Effector memory CD8-positive, alpha-beta T cell (primary cell): ENCODE data around the gene IGFBPL1.

ENCODE experiments used
- ATAC-seq: fragments of 150-1000 bp; cut with Tn5 transposase; replicated peaks from 2 replicates; pipeline ENCODE4 v1.10.0; 2021; ENCODE audit warnings: mild to moderate bottlenecking, moderate library complexity
- DNase-seq, 3 experiments: peaks; one replicate each; pipeline ENCODE4 v3.0.0; 2021
- H3K27ac Mint-ChIP-seq, 2 donors: one replicate each; pipeline ENCODE4 v1.8.0; 2022; ENCODE audit warnings: mild to moderate bottlenecking in 2 of 2, mixed read lengths in 2 of 2, moderate library complexity in 2 of 2
- H3K27me3 Mint-ChIP-seq, 2 donors: one replicate each; pipeline ENCODE4 v1.8.0; 2022; ENCODE audit warnings: mixed read lengths in 2 of 2
- H3K36me3 Mint-ChIP-seq: one replicate; pipeline ENCODE4 v1.8.0; 2022; ENCODE audit warnings: mild to moderate bottlenecking, moderate library complexity, mixed read lengths; ENCODE audit not compliant: insufficient read depth
- H3K4me1 Mint-ChIP-seq, 2 donors: one replicate each; pipeline ENCODE4 v1.8.0; 2022; ENCODE audit warnings: low read depth in 2 of 2, mixed read lengths in 2 of 2
- H3K4me3 Mint-ChIP-seq, 2 donors: one replicate each; pipeline ENCODE4 v1.8.0; 2022; ENCODE audit warnings: mild to moderate bottlenecking in 2 of 2, mixed read lengths in 2 of 2, moderate library complexity in 2 of 2
- H3K9me3 Mint-ChIP-seq, 2 donors: one replicate each; pipeline ENCODE4 v1.8.0; 2022; ENCODE audit warnings: mixed read lengths in 2 of 2

Gene IGFBPL1

GRCh38 chr9:38421498-38422211 lies 2.6 kb downstream of the IGFBPL1 start:
- Mint-ChIP-seq H3K36me3 (no peaks in the 10 kb centered on the region), H3K4me3 (no peak overlapping the region), H3K9me3 (no peaks in the 10 kb centered on the region), H3K27me3 (peaks cover 57 to 75% of the 10 kb centered on the region in 2 donors), H3K27ac (no peak overlapping the region), H3K4me1 (peaks cover 0 to 3% of the 10 kb centered on the region in 2 donors)
- DNase-seq (no peak), ATAC-seq (no peak)

GRCh38 chr9:38419181-38419580 lies 5.1 kb downstream of the IGFBPL1 start:
- peaks cover 46 to 77% of the 10 kb centered on the region in 2 donors for H3K27me3 Mint-ChIP-seq
- ATAC-seq (no peak), DNase-seq (no peak)
- H3K4me1 Mint-ChIP-seq = peaks cover 0 to 3% of the 10 kb centered on the region in 2 donors
- H3K36me3 Mint-ChIP-seq = no peaks in the 10 kb centered on the region
- H3K4me3 Mint-ChIP-seq = no peak overlapping the region
- peak overlapping the region in 1 of 2 donors; percentile 35 for H3K27ac Mint-ChIP-seq
- H3K9me3 Mint-ChIP-seq = no peaks in the 10 kb centered on the region

DNA sequence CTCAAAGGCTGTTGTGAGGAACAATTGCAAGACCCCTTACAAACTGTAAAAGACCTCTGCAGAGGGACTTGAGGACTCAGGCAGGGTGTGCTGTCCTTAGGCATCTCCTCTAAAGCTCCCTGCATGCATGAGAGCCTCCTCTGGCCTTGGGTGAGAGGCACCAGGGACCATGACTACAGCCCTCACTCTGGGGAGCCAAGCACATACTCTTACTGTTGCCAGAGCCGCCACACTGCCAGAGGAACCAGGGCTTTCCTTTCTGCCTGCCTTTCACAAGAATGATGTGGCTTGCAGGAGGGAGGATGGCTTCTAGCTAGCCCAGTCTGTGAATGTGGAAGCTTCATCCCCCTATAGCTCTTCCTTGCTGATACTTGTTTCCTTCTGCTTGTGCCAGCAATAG lies 5.9 kb downstream of the IGFBPL1 start:
- Mint-ChIP-seq H3K9me3 (no peaks in the 10 kb centered on the region), H3K27ac (peak overlapping the region in 1 of 2 donors; percentile 35), H3K4me1 (peaks cover 0 to under 1% of the 10 kb centered on the region in 2 donors), H3K4me3 (no peak overlapping the region), H3K27me3 (peaks cover 50 to 79% of the 10 kb centered on the region in 2 donors), H3K36me3 (no peaks in the 10 kb centered on the region)
- DNase-seq = no peak
- no peak for ATAC-seq

DNA sequence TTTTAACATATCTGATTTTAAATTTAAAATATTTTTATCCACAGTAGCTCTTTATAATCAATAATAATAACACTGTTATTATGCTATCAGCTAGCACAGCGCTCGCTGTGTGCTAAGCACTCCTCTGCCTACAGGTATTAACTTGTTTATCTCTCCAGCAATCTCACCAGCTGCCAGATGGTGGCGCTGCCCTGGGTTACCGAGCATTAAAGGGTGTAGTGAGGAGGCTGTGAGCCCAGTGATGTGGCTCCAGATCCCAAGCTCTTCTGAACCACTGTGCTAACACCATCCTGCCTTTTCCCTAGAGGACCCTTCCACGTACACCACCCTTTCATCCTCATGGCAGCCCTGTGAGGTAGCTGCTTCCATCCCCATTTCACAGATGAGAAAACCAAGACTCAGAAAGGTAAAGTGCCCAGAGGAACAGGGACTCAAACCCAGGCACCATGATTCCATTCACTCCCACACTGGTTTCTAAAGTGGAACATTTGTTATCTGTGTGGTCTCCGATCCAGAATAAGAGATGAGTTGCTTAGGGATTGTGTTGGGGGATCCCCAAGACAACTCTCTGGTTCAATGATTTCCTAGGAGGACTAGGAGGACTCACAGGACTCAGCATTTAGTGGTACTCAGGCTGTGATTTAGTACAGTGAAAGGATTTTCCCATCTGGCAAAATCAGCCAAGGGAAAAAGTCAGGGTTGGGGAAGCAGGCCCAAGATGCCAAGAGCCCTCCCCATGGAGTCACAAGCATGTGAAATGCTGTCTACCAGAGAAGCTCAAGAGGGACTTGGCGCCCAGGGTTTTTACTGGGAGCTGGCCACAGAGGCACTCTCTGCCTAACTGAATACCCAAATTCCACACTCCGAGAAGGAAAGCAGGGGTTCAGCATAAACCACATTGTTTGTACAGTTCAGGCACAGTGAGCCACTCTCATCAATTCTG lies 7.0 kb downstream of the IGFBPL1 start:
- peaks cover 50 to 79% of the 10 kb centered on the region in 2 donors for H3K27me3 Mint-ChIP-seq
- H3K9me3 Mint-ChIP-seq = no peaks in the 10 kb centered on the region
- H3K27ac Mint-ChIP-seq = no peak overlapping the region
- peak; percentile 26 for ATAC-seq
- H3K4me1 Mint-ChIP-seq = no peaks in the 10 kb centered on the region
- H3K4me3 Mint-ChIP-seq = no peak overlapping the region
- DNase-seq = peak in 2 of 3 experiments; percentile 15 to 20
- H3K36me3 Mint-ChIP-seq = no peaks in the 10 kb centered on the region

- H3K27me3 Mint-ChIP-seq = peaks cover 50 to 79% of the 10 kb centered on the region in 2 donors
- DNase-seq (no peak), ATAC-seq (no peak)
- no peaks in the 10 kb centered on the region for H3K9me3 Mint-ChIP-seq
- H3K4me3 Mint-ChIP-seq = no peak overlapping the region
- H3K4me1 Mint-ChIP-seq = no peaks in the 10 kb centered on the region
- H3K27ac Mint-ChIP-seq = no peak overlapping the region
- H3K36me3 Mint-ChIP-seq = no peaks in the 10 kb centered on the region
These were observed 7.8 kb downstream of the IGFBPL1 start for GRCh38 chr9:38416461-38416860.

GRCh38 chr9:38415856-38416255 lies 8.4 kb downstream of the IGFBPL1 start:
- Mint-ChIP-seq H3K9me3 (no peaks in the 10 kb centered on the region), H3K4me1 (no peaks in the 10 kb centered on the region), H3K4me3 (no peak overlapping the region), H3K36me3 (no peaks in the 10 kb centered on the region), H3K27ac (no peak overlapping the region), H3K27me3 (peaks cover 50 to 76% of the 10 kb centered on the region in 2 donors)
- ATAC-seq (no peak), DNase-seq (no peak)

GRCh38 chr9:38414040-38414723 lies 10.1 kb downstream of the IGFBPL1 start:
- DNase-seq (no peak), ATAC-seq (no peak)
- H3K27ac Mint-ChIP-seq = no peak overlapping the region
- no peaks in the 10 kb centered on the region for H3K9me3 Mint-ChIP-seq
- H3K4me1 Mint-ChIP-seq = no peaks in the 10 kb centered on the region
- H3K36me3 Mint-ChIP-seq = no peaks in the 10 kb centered on the region
- peaks cover 39 to 59% of the 10 kb centered on the region in 2 donors for H3K27me3 Mint-ChIP-seq
- H3K4me3 Mint-ChIP-seq = no peak overlapping the region

DNA sequence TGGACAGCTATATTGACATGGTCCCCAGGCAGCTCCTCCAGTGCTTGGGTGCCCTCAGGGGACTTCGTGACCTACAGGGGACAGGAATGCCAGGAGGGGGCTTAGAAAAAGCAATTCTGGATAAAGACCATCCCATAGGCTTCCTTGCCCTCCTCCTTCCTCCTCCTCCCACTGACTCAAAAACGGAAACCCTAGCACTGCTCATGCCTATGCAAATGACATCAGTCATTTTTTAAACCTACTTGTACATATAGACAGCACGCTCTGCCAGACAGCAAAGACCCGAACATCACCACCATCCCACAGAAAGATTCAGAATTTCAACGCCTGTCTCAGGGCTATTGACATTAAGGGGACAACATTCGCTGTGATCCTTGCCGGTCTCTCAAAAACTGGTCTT lies 11.0 kb downstream of the IGFBPL1 start:
- Mint-ChIP-seq H3K36me3 (no peaks in the 10 kb centered on the region), H3K27ac (no peak overlapping the region), H3K4me3 (no peak overlapping the region), H3K4me1 (no peaks in the 10 kb centered on the region), H3K9me3 (no peaks in the 10 kb centered on the region), H3K27me3 (peaks cover 39 to 57% of the 10 kb centered on the region in 2 donors)
- DNase-seq (no peak), ATAC-seq (no peak)

DNA sequence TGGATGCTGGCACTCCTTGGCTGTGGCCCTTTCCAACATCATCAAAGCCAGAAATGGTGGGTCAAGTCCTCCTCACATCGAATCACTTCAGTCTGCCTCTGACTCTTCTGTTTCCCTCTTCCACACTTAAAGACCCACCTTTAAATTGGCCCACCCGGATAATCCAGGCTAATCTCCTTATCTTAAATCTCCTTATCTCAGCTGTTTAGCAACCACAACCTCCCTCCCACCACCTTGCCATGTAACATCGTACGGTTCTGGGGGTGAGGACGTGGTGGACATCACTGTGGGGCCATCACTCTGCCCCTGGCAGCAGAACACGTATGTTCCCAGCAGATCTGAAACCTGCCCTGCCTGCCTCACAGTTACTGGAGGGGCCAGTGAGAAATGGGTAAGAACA lies 11.5 kb downstream of the IGFBPL1 start:
- Mint-ChIP-seq H3K36me3 (no peaks in the 10 kb centered on the region), H3K4me3 (no peak overlapping the region), H3K4me1 (no peaks in the 10 kb centered on the region), H3K27ac (peak overlapping the region in 1 of 2 donors; percentile 7), H3K9me3 (no peaks in the 10 kb centered on the region), H3K27me3 (peaks cover 39 to 57% of the 10 kb centered on the region in 2 donors)
- ATAC-seq (no peak), DNase-seq (no peak)

DNA sequence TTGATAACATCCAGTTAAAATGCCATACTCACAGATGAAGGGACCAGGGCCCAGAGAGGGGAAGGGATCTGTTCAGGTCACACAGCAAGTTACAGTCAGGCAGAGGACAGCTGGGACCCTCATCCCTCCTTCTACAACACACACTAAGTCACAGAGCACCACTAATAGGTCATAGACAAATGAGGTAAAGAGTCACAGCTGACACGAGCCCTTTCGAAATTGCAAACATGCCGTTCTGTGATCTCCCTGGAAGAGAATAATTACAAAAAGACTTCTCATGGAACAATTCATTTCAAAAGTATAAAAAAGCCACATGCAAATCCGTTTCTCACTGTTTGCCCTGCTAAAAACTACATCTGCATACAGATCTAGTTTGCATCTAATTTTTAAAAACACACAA lies 15.5 kb downstream of the IGFBPL1 start:
- Mint-ChIP-seq H3K9me3 (no peaks in the 10 kb centered on the region), H3K4me3 (no peak overlapping the region), H3K4me1 (no peaks in the 10 kb centered on the region), H3K27ac (no peak overlapping the region), H3K27me3 (peaks cover 47 to 58% of the 10 kb centered on the region in 2 donors), H3K36me3 (no peaks in the 10 kb centered on the region)
- DNase-seq (no peak), ATAC-seq (no peak)

- H3K27me3 Mint-ChIP-seq = peaks cover 33 to 58% of the 10 kb centered on the region in 2 donors
- no peak overlapping the region for H3K4me3 Mint-ChIP-seq
- DNase-seq (no peak), ATAC-seq (no peak)
- H3K27ac Mint-ChIP-seq = no peak overlapping the region
- H3K9me3 Mint-ChIP-seq = no peaks in the 10 kb centered on the region
- H3K36me3 Mint-ChIP-seq = no peaks in the 10 kb centered on the region
- no peaks in the 10 kb centered on the region for H3K4me1 Mint-ChIP-seq
These were observed 17.6 kb downstream of the IGFBPL1 start for GRCh38 chr9:38406476-38407186.

- no peak for ATAC-seq
- Mint-ChIP-seq H3K9me3 (no peaks in the 10 kb centered on the region), H3K27ac (no peak overlapping the region), H3K36me3 (no peaks in the 10 kb centered on the region), H3K4me3 (no peak overlapping the region), H3K4me1 (peaks cover 0 to under 1% of the 10 kb centered on the region in 2 donors), H3K27me3 (peaks cover 26 to 62% of the 10 kb centered on the region in 2 donors)
- DNase-seq = no peak
These were observed 18.5 kb downstream of the IGFBPL1 start for GRCh38 chr9:38405785-38406184.

DNA sequence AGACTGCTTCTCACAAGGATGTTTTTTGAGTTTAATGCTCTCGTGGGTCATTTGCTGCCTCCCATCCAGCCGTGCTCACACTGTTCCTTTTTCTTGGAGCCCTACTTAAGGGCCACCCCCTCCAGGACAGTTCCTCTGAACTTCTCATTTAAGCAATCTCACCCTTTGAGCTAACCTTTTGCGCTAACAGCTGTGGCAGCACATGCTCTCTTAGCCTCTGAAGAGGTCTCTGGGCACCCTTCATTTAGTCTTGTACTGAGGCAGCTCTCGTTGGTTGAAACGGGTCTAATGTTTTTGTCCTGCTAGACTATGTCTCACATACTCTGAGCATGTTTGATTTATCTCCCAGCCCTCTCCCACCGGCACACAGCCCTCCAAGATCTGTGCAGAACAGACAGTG lies 19.9 kb downstream of the IGFBPL1 start:
- ATAC-seq (no peak), DNase-seq (no peak)
- H3K4me3 Mint-ChIP-seq = no peak overlapping the region
- no peak overlapping the region for H3K27ac Mint-ChIP-seq
- no peaks in the 10 kb centered on the region for H3K36me3 Mint-ChIP-seq
- peaks cover 0 to 1% of the 10 kb centered on the region in 2 donors for H3K4me1 Mint-ChIP-seq
- H3K9me3 Mint-ChIP-seq = no peaks in the 10 kb centered on the region
- H3K27me3 Mint-ChIP-seq = peaks cover 26 to 62% of the 10 kb centered on the region in 2 donors
